NCI-H2029 treated with DMSO at 0.1 percent for 48 hours (cell line): ENCODE measurements around the gene DNAH8.
"Not testable (repeated sequence)": the region's sequence is repeated elsewhere in the genome, so short reads cannot be mapped to it uniquely, and the experiment has no call there.

Experiments used
- DNase-seq: peaks from one replicate; lab custom pipeline; 2025; lab: John Stamatoyannopoulos, UW

Gene DNAH8

DNA sequence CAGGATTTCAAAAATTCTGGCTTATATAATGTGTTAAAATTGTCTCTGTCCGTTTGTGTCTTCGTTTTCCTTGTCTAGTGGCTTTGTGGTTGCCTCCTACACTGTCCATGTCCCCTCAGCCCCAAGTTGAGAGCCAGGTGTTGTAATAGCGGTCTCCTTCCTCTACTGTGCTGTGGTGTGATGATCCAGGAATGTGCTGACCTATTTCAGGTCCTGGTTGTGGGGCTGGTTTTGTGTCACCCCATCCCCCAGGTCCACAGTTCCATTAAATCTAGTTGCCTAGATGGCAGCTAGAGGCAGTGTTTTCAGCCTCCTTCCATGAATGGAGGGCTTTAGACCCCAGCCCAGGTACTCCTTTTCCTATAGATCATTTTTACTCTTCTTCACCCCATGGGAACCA lies 128.7 kb downstream of the DNAH8 start:
- no peak for DNase-seq

DNA sequence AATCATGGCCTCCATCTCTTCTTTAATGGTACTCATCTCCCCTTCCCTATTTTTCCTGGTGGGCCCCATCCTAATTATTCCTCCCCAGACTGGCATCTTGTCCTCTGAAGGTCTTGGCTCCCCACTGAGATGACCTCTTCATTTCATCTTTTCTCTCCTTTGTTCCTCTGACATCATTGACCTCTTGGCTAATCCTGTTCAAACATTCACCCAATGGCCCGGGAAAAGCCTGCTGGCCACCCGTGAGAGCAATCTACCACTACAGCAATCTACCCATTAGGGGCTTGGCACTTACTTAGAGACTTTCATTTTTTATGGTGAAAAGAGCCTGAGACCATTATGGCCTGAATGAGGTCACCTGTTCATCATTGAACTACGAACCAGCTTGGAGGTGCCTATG lies 130.8 kb downstream of the DNAH8 start:
- DNase-seq = no peak

DNA sequence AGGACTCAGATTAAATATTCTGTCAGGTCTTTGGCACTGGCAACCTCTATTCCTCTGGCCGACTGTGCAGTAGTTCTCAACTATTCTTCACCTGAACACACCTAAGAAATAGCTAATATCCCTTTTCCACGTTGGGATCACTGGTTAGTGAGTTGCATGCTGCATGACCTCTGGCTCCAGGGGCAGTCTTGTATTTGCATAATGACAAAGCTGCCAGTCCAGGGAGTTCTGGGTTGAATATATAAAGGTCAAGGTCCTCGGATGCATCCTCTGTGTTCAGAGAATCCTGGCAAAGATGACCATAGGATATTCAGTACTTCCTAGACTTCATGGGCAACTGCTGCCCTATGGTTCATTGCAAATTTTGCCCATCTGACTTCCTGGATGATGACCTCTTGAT lies 131.2 kb downstream of the DNAH8 start:
- no peak for DNase-seq

DNA sequence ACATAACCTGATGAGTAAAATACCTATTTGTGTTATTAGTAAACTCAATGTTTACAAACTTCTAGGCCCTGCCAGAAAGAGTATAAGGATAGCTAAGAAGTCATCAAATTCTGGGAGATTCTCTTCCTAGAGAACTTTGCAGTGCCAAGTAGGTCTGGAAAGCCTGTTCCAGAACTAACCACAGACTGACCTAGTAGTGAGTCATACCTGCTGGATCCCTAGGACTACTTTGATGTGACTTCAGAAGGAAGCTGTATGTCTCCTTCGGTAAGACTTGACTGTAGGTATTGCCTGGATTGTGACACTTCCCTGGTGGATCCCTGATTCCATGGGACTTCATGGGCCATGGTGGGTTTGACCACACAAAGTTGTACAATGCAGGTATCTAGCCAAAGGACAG lies 131.7 kb downstream of the DNAH8 start:
- no peak for DNase-seq

DNA sequence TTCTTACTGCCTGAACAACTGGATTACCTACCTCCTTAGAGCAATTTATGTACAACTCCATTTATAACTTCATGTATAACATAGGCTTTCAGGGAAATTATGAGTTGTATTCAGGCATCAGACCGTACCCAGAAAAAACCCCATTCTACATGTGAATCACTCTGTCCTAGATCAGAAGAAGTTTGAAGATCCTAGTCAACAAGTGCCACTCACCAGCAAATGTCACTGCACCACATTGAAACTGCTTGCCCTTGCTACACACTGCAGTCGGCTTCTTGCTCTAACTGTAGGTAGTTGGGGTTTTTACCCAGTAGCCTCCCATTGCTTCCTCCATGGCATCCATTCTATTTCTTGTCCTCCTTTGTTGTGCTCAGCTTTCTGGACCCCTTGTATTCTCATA lies 132.4 kb downstream of the DNAH8 start:
- no peak for DNase-seq

DNA sequence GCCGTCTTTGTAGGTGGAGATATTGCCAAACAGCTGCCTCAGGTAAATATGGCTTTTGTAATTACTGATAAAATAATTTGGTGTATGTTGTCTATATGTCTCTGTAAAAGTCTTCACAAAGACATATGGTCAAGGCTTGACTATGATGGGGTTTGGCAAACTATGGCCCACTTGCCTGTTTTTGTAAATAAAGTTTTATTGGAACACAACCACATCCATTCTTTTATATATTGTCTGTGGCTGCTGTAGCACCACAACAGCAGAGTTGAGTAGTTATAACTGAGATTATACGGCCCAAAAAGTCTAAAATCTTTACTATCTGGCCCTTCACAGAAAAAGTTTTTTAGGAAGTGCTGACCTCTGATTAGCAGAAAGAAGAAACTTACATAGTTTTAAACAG lies 133.6 kb downstream of the DNAH8 start:
- DNase-seq = no peak

DNA sequence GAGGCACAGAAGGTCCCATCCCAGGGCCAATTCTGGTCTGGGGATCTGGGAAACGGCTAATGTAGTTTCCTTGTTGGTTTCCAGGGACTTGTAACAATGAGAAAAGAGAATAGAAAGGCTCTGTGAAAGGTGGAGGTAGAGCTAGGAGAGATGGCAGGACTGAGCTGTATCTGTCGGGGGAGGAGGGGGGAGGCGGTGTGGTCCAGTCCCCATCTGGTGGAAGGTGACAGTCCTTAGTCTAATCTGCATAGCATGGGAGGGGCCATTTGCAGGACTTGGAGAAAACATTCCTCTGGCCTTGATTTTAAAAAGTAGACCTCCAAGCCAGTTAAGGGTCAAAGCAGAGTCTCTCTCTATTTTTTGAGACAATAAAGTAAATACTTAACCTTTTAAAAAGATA lies 137.1 kb downstream of the DNAH8 start:
- no peak for DNase-seq

DNA sequence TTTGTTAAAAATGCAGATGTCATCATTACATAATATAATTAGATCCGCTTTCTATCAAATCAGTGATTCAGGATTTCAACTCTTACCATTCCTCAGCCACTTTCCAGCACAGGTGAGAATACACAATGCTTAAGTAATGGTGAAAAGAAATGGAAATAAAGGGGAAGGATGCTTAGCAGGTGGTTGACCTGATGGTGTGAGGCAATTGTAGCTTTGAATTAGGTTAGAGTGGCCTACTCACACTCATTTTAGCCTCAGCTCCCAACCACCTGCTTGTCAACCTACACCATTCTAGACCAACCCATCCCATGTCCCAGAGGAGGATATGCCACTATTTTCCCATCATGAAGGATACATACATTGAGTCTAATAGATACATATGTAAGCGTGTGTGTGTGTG lies 138.1 kb downstream of the DNAH8 start:
- DNase-seq = no peak

DNA sequence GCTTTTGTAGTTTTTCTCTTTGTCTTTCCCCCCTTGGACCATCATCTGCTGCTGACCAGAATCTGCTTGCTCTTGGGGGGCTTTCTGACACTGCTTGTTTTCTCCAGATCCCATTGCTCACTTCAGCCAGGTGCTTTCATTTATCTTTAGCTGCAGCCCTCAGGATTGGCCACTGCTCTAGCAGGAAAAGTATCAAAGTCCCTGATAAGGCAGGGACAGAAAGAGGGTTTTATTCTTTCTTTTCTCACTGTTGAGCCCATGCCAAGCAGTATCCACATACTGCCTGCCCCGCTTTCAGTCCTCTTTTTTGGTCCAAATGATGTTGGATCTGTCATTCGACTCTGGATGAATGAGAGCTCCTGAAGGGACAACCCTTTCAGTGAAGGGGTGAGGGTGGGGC lies 141.4 kb downstream of the DNAH8 start:
- no peak for DNase-seq

DNA sequence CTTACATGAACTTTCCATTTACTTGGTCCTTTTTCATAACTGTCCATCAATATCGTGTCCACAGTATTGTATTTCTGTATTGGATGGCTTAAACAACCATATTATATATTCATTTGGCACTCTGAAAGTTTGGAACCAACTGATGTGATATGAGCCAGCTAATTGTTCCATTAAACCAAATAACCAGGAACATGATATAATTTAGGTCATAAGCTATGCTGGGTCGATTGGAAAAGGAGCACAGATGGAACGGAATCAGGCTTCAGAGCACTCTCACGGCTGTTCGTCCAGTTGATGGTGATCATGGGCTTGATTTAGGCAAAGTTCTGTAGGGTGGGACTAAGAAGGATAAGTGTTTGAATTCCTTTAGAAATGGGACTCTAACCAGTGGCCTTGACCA lies 142.7 kb downstream of the DNAH8 start:
- DNase-seq = no peak

DNA sequence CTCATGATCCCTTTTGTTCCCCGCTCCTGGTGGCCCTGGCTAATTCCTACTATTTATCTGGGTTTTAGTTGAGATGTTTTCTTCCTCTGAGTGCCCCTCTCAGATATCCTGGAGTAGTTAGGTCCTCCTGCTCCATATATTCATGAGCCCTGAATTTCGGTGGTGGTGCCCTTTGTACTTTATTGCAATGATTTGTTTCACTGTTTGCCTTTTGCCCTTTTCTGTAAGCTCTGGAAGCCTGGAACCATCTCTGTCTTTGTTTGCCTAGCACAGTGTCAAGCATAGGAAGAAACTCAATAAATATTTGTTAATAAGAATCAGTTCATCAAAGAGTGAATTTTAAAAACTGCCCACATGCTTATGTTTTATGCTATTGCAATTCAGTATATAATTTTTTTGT lies 144.9 kb downstream of the DNAH8 start:
- no peak for DNase-seq

DNA sequence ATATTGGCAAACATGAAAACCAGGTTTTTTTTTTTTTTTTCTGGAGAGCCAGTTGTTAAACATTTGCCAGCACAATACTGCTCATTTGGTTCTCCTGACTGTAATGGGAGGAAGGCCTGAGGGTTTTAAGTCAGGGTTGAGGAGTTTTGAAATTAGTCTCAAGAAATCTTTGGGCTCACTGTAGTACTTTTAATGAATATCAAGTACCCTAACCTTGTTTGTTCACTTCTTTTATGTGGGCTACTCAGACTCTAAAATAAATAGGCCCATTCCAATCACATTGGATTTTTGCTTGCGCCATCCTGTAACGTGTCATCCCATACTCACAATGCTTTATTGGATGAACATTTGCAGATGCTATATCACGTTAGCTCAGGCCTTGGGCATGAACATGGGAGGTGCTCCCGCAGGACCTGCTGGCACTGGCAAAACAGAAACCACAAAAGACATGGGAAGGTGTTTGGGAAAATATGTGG lies 146.9 kb downstream of the DNAH8 start:
- no peak for DNase-seq

DNA sequence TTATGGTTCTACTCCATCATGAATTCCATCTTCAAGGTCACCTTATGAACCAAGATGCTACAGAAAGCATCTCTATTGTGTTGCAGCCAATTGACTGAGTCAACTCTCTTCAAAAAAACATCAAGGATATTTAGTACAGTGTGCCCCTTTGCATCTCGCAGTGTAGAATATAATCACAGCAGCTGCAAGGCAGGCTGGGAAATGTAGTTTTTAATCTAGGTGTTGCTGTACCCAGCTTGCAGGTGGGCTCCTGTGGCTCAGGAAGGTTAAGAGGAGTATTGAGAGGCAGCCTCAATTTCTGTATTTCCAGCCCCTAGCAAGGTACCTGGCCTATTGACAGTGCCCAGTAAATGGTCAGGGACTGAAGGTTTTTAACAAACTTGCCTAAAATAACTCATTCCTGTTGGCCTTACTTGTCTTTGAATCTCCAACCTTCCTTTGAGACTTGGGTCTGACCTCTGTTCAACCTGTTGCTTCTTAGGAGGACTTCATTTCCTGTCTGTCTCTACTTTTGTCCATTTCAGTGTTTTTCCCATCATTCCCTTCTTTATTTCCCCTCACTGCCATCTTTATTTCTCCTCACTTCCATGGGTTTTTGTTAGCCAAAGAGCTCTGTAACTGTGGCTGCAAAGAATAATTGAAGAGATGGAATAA lies 150.5 kb downstream of the DNAH8 start:
- DNase-seq = no peak

DNA sequence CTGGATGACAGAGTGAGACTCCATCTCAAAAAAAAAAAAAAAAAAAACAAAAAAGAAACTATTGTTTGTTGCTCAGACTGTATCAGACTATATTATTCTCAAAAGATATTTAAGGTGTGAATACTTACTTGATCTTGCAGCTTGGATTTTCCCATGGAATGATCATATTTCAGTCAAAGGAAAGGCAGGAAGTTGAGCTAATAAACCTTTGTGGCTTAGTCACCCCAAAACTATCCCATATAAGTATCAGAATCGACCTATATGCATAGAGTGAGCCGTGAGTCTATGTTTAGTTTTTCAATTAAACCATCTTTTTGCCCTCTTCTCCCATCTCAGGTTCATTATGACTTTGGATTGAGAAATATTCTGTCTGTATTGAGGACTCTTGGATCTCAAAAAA lies 152.6 kb downstream of the DNAH8 start:
- no peak for DNase-seq

DNA sequence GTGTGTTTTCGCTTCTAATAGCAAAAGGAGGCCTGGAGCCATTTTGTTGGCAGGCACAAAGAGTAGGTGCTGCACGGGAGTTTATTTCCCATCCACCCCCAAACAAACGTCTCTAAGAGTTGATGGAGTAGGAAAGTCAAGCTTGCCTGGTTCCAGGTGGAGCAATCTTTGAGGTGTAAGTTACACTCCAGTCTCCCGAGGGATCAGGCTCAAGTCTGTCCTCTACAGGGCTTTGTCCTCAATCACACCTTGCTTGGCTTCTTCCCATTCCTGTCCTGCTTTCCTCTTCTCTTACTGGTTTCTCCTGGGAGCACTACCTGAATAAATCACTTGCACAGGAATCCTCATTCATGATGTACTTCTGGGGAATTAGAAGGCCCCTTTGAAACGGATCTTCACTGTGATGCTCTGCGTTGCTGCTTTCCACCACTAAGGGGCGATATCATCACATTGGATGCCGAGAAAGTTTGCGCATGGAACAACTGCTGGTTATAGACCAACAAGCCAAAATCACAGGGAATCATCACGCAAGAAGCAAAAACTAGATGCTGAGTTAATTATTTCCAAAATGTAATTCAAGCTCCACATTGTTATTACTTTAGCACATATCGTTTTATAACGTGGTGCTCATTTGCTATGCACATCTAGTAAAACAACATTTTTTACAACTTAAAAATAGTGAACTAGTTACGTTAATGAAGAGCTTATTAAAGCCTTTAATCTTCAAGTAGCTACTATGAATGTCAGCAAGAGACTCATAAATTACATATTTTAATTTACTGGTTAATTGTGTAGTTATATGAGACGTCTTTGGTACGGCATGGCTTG lies 156.8 kb downstream of the DNAH8 start:
- DNase-seq = peak; percentile 47

DNA sequence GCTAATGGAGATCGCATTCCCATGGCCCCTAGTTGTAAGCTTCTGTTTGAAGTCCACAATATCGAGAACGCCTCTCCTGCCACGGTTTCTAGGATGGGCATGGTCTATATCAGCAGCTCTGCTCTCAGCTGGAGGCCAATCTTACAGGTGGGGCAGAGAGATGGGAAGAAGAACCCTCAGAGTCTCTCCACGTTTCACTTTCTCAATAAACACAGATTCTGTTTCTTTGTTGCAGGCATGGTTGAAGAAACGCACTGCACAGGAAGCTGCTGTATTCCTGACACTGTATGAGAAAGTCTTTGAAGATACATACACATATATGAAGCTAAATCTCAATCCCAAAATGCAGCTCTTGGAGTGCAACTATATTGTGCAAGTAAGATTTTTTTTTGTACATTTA lies 157.9 kb downstream of the DNAH8 start:
- DNase-seq = no peak

DNA sequence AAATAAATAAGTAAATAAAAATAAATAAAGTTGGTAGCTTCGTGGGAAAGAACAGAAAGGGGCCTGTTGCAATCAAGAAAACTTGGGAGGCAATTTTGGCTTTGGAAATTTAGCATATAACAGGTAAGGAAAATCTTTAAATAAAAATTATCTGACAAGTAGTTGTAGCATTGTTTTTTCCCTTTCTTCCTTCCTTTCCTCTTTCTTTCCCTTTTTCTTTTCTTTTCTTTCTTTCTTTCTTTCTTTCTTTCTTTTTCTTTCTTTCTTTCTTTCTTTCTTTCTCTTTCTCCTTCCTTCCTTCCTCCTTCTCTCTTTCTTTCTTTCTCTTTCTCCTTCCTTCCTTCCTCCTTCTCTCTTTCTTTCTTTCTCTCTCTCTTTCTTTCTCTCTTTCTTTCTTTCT lies 158.7 kb downstream of the DNAH8 start:
- not testable (repeated sequence) for DNase-seq

DNA sequence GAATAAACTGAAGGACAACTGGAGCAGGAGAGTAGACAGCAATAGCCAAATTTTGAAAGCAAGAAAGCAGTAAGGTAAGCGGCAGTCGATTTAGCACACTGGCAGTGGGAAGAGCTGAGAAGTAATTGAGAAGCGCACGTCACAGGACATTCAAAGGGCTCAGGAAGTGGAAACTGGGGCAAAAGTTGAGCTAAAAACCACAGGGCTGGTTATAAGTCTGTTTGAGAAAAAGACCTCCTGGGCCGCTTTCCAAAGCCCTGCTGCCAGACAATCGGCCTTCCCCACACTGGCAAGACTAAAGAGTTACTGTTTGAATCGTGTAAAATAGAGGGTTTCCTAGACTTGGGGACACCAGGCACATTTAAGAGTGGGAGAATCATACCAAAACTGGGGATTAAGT lies 161.4 kb downstream of the DNAH8 start:
- no peak for DNase-seq

DNA sequence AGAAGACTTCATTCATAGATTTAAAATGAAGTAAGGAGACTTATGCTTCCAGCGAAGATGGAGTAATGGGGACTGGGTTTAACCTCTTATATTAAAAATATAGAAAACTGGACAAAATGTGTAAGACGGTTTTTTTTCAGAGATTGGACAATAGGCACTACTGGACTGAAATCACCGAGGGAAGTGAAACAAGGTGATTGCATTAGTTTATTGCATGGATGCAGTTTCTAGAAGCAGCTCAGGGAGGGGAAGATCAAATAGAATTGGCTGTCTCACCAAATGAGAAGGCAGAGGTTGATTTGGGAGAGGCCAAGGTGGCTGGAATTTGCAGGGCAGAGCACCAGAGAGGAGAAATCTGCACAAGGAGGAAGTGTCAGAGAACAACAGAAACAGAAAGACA lies 162.6 kb downstream of the DNAH8 start:
- DNase-seq = no peak

DNA sequence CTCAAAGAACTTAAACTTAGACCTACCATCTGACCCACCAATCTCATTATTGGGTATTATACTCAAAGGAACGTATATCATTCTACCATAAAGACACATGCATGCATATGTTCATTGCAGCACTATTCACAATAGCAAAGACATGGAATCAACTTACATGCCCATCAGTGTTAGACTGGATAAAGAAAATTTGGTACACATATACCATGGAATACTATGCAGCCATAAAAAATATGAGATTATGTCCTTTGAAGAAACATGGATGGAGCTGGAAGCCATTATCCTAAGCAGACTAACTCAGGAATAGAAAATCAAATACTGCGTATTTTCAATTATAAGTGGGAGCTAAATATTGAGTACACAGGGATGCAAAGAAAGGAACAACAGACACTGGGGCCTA lies 167.0 kb downstream of the DNAH8 start:
- no peak for DNase-seq

DNA sequence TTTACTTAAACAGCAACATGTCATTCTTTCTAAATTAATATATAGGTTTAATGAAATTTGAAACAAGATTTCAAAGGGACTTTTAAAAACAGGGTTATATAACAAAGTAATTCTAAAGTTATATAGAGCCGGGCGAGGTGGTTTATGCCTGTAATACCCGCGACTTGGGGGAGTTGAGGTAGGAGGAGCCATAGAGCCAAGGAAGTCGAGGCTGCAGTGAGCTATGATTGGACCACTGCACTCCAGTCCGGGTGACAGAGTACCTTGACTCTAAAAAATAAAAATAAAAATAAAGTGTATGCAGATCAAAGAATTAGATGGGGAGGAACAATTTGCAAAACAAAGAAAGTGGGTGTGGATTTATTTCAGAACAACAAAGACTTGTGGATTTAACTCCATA lies 182.4 kb downstream of the DNAH8 start:
- DNase-seq = no peak

DNA sequence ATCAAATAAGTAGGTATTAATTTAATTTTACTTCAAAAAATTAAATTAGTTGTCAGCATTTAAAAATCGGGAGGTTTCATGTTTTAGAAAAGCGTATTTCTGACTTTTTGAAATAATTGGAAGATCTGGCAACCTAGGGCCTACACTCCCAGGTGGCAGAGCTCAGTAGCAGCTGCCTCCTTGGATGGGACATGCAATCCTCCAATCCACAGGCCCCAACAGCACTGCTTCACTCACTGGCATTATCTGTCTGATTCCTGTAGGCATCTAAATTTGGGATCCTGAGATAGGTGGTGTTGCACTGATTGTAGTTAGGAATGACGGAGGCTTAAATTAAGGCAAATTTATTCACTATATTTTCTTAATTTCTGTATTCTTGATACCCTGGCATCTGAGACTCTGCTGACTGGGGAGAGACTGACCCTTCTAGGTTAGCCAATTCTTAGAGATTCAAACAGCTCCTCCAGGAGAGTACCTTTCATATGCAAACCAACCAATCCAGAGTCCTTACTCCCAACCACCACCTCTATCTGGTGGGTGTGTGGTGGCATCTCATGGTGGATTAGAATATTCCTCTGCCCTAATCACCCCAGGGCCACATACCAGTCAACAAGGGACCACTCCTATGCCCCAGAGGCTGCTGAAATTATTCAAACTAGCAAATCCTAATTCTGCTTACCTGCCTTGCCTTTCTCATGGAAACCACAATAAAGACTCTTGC lies 186.9 kb downstream of the DNAH8 start:
- no peak for DNase-seq

DNA sequence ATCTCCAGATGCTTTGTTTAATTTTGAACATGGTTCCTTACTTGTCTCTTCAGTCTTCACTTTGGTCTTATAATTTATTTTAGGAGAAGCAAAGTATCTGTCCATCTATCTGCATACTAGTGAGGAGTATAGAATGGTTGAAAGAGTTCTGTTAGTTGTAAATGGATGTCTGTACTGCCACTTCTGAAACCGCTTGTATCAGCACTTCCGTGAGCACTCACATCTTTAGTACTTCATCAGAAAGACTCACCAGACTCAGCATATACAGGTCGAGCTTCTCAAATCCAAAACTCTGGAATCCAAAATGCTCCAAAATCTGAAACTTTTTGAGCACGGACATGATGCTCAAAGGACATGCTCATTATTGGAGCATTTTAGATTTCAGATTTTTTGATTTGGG lies 191.5 kb downstream of the DNAH8 start:
- DNase-seq = no peak
